ENCODE data around the gene SGCB. TPM values are rescaled to one million over a fixed set of nuclear protein-coding genes. Genes with fewer than 3 reads are reported as not detected.

SGCB gene
- total RNA-seq, 1 donor: 27.9 TPM

DNA sequence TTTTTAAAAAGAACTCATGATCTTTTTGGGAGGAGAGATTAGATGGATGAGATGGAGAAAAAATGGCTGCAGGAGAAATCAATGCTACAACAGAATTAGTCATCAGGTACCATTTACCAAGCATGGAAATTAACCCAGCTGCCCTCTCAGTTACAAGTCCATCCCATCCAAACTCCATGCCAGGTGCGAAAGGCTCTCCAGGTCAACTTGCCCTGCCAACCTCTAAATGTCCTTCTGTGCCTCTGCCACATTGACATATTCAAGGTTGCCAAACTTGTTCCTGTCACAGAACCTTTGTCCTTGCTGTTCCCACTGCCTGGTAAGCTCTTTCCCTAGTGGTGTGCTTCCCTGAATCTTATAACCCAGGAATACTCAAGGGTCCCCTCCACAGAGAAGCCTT is 20.2 kb upstream of the SGCB start:
- H3K27me3 ChIP-seq (ENCODE audit: insufficient read depth, low read length): no peaks in the 10 kb centered on the region
- TF ChIP-seq, protein P1, sequence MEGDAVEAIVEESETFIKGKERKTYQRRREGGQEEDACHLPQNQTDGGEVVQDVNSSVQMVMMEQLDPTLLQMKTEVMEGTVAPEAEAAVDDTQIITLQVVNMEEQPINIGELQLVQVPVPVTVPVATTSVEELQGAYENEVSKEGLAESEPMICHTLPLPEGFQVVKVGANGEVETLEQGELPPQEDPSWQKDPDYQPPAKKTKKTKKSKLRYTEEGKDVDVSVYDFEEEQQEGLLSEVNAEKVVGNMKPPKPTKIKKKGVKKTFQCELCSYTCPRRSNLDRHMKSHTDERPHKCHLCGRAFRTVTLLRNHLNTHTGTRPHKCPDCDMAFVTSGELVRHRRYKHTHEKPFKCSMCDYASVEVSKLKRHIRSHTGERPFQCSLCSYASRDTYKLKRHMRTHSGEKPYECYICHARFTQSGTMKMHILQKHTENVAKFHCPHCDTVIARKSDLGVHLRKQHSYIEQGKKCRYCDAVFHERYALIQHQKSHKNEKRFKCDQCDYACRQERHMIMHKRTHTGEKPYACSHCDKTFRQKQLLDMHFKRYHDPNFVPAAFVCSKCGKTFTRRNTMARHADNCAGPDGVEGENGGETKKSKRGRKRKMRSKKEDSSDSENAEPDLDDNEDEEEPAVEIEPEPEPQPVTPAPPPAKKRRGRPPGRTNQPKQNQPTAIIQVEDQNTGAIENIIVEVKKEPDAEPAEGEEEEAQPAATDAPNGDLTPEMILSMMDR (IDR thresholded peaks at IDR 0.05; ENCODE audit: extremely low read depth, low read depth, low read length): no peak

DNA sequence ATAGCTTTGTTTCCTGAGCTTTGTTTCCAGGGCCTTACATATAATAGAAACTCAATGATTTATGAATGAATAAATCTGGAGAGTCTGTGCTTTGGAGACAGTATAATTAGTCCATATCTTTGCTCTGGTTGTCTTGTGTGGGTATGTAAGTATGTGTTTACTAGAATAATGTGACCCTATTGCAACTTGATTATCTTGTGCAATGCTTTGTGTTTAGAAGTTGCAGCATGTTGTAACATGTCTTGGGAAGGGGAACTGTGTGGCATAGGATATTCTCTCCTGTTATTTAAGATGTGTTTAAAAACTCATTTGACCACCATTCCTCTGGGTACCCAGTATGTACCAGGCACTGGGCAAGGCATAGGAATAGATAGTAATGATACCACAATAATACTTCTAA is 19.1 kb upstream of the SGCB start:
- DNase-seq (ENCODE audit: insufficient read length, low spot score, missing footprints): no peak
- H3K4me3 ChIP-seq (ENCODE audit: insufficient read depth, low read length): no peak overlapping the region
- H3K36me3 ChIP-seq (ENCODE audit: insufficient read depth, low read length): no peaks in the 10 kb centered on the region
- no peaks in the 10 kb centered on the region for H3K27me3 ChIP-seq (ENCODE audit: insufficient read depth, low read length)
- H4K20me1 ChIP-seq (ENCODE audit: insufficient read depth, low read length): no peaks in the 10 kb centered on the region
- H3K79me2 ChIP-seq (ENCODE audit: insufficient read depth, low read length): no peaks in the 10 kb centered on the region
- TF ChIP-seq, protein P1 (IDR thresholded peaks at IDR 0.05; ENCODE audit: extremely low read depth, low read depth, low read length): no peak
- H3K9me3 ChIP-seq (ENCODE audit: low read depth, low read length): no peaks in the 10 kb centered on the region
- H3K4me2 ChIP-seq (ENCODE audit: insufficient read depth, low read length): no peak overlapping the region
- H3K27ac ChIP-seq (ENCODE audit: low read depth, low read length): no peak overlapping the region
- peaks cover under 1% of the 10 kb centered on the region for H3K4me1 ChIP-seq (ENCODE audit: insufficient read depth, low read length)
- H2AFZ ChIP-seq (ENCODE audit: low read length): no peak overlapping the region

More for the DNA sequence above, 20.2 kb upstream of the SGCB start:
- no peaks in the 10 kb centered on the region for H3K79me2 ChIP-seq (ENCODE audit: insufficient read depth, low read length)
- no peak overlapping the region for H3K27ac ChIP-seq (ENCODE audit: low read depth, low read length)
- no peaks in the 10 kb centered on the region for H4K20me1 ChIP-seq (ENCODE audit: insufficient read depth, low read length)
- no peak overlapping the region for H2AFZ ChIP-seq (ENCODE audit: low read length)
- H3K4me1 ChIP-seq (ENCODE audit: insufficient read depth, low read length): no peaks in the 10 kb centered on the region
- no peak for DNase-seq (ENCODE audit: insufficient read length, low spot score, missing footprints)
- H3K4me3 ChIP-seq (ENCODE audit: insufficient read depth, low read length): no peak overlapping the region
- H3K4me2 ChIP-seq (ENCODE audit: insufficient read depth, low read length): no peak overlapping the region
- H3K36me3 ChIP-seq (ENCODE audit: insufficient read depth, low read length): no peaks in the 10 kb centered on the region
- no peaks in the 10 kb centered on the region for H3K9me3 ChIP-seq (ENCODE audit: low read depth, low read length)

DNA sequence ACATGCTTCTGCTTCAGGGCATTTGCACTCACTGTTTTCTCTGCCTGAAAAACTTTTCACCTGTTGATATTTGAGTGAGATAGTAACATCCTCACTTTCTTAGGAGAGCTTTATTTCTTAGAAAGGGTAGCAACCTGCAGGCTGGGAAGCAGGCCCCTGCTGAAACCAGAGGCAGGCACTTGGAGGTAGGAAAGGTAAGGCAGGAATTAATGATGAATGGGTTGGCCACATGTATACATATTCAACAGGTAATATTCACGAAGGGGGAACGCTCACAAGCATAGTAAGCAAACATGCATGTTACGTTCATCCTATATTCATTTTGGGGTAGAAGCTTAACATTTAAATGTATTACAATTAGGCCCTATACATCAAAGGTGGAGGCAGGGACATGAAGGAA is 16.2 kb upstream of the SGCB start:
- H4K20me1 ChIP-seq (ENCODE audit: insufficient read depth, low read length): no peaks in the 10 kb centered on the region
- peaks cover 3% of the 10 kb centered on the region for H3K4me1 ChIP-seq (ENCODE audit: insufficient read depth, low read length)
- H3K27ac ChIP-seq (ENCODE audit: low read depth, low read length): no peak overlapping the region
- H3K36me3 ChIP-seq (ENCODE audit: insufficient read depth, low read length): no peaks in the 10 kb centered on the region
- no peak for DNase-seq (ENCODE audit: insufficient read length, low spot score, missing footprints)
- no peaks in the 10 kb centered on the region for H3K9me3 ChIP-seq (ENCODE audit: low read depth, low read length)
- TF ChIP-seq, protein P1 (IDR thresholded peaks at IDR 0.05; ENCODE audit: extremely low read depth, low read depth, low read length): no peak
- peaks cover 15% of the 10 kb centered on the region for H3K27me3 ChIP-seq (ENCODE audit: insufficient read depth, low read length)
- no peaks in the 10 kb centered on the region for H3K79me2 ChIP-seq (ENCODE audit: insufficient read depth, low read length)
- no peak overlapping the region for H3K4me2 ChIP-seq (ENCODE audit: insufficient read depth, low read length)
- no peak overlapping the region for H3K4me3 ChIP-seq (ENCODE audit: insufficient read depth, low read length)
- no peak overlapping the region for H2AFZ ChIP-seq (ENCODE audit: low read length)

DNA sequence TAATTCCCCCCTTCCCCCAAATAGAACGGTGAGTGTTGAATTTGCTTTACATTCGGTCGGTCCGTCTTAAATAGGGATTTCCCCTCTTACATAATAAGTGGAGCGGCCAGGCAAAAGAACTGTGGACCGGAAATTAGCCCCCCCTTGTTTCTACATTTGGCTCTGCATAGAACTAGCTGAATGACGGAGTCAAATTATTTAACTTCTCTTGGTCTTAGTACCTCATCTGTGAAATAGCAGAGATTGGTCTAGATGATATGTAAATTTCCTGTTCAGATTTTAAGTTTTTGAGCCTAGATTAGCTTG is 14.3 kb upstream of the SGCB start:
- Histone ChIP-seq H2AFZ (ENCODE audit: low read length) (peak overlapping the region; percentile 93), H4K20me1 (ENCODE audit: insufficient read depth, low read length) (no peaks in the 10 kb centered on the region), H3K79me2 (ENCODE audit: insufficient read depth, low read length) (no peaks in the 10 kb centered on the region), H3K36me3 (ENCODE audit: insufficient read depth, low read length) (no peaks in the 10 kb centered on the region), H3K4me3 (ENCODE audit: insufficient read depth, low read length) (peak overlapping the region; percentile 86), H3K4me1 (ENCODE audit: insufficient read depth, low read length) (peaks cover 3% of the 10 kb centered on the region), H3K9me3 (ENCODE audit: low read depth, low read length) (no peaks in the 10 kb centered on the region), H3K27me3 (ENCODE audit: insufficient read depth, low read length) (peaks cover 18% of the 10 kb centered on the region), H3K4me2 (ENCODE audit: insufficient read depth, low read length) (peak overlapping the region; percentile 92), H3K27ac (ENCODE audit: low read depth, low read length) (no peak overlapping the region)
- no peak for DNase-seq (ENCODE audit: insufficient read length, low spot score, missing footprints)
- TF ChIP-seq, protein P1 (IDR thresholded peaks at IDR 0.05; ENCODE audit: extremely low read depth, low read depth, low read length): no peak

All from osteoblast (primary cell).